Lower lobe of right lung (tissue), 2 donors: ENCODE measurements around the gene DEXI. TPM values are rescaled to one million over a fixed set of nuclear protein-coding genes. Genes with fewer than 3 reads are reported as not detected.

Source experiments
- ATAC-seq, 2 donors: fragments of 200-7000 bp; cut with Tn5 transposase; one replicate each; pipeline ENCODE4 v1.9.1; 2020 to 2022; ENCODE audit warnings: mild to moderate bottlenecking in 2 of 2, moderate library complexity in 2 of 2
- DNase-seq: peaks from one replicate; pipeline ENCODE4 v3.0.0-alpha.2; 2020
- H3K27ac ChIP-seq: fragments of 200-600 bp; one replicate; pipeline ENCODE4 v1.8.0; 2022
- H3K27me3 ChIP-seq: fragments of 200-600 bp; one replicate; pipeline ENCODE4 v1.8.0; 2022; ENCODE audit warnings: low read depth
- H3K36me3 ChIP-seq: fragments of 200-600 bp; one replicate; pipeline ENCODE4 v1.8.0; 2022; ENCODE audit warnings: mild to moderate bottlenecking
- H3K4me1 ChIP-seq: fragments of 200-600 bp; one replicate; pipeline ENCODE4 v1.8.0; 2022
- H3K4me3 ChIP-seq: fragments of 200-600 bp; one replicate; pipeline ENCODE4 v1.8.0; 2022; ENCODE audit warnings: mild to moderate bottlenecking
- H3K9me3 ChIP-seq: fragments of 200-600 bp; one replicate; pipeline ENCODE4 v1.8.0; 2022
- CTCF ChIP-seq: fragments of 200-600 bp; IDR thresholded peaks from one replicate; pipeline ENCODE4 v1.8.0; 2022; ENCODE audit warnings: antibody characterized with exemption, mild to moderate bottlenecking
- intact Hi-C: fragments of 100-400 bp; cut with DNase I; formaldehyde crosslinking; loops from one replicate; pipeline ENCODE4 v1.11.0; 2022
- total RNA-seq: library from RNA; stranded (reverse); fragmentation: NEBNext Ultra II Directional; extraction: Animal tissue kit (Norgen Biotek cat#: 25700); gene quantifications from one replicate; pipeline ENCODE4 v1.2.1, GENCODE V29; 2021
- donor health status: DM: no; HTN: yes; CAD: no; lungs with severe emphysema.

Gene DEXI
- total RNA-seq, 1 donor from 2014 or later: 29.9 TPM

- no peak for TF ChIP-seq CTCF
- H3K4me3 ChIP-seq: no peak overlapping the region
- H3K27me3 ChIP-seq: no peaks in the 10 kb centered on the region
- H3K4me1 ChIP-seq: peaks cover 22% of the 10 kb centered on the region
- ATAC-seq (no peak), DNase-seq (no peak)
- peak overlapping the region; percentile 80 for H3K27ac ChIP-seq
- peaks cover 76% of the 10 kb centered on the region for H3K36me3 ChIP-seq
- no peaks in the 10 kb centered on the region for H3K9me3 ChIP-seq
- intact Hi-C loops: no loop called here
Measured at GRCh38 chr16:10980813-10981212, 38.5 kb upstream of the DEXI start.

- Histone ChIP-seq H3K27me3 (no peaks in the 10 kb centered on the region), H3K4me1 (peaks cover 22% of the 10 kb centered on the region), H3K9me3 (no peaks in the 10 kb centered on the region), H3K36me3 (peaks cover 79% of the 10 kb centered on the region), H3K4me3 (no peak overlapping the region), H3K27ac (peak overlapping the region; percentile 80)
- TF ChIP-seq CTCF: no peak
- DNase-seq: peak; percentile 60
- peak; percentile 86 to 90 for ATAC-seq
- intact Hi-C loops: no loop called here
Measured at GRCh38 chr16:10979717-10980601, 37.7 kb upstream of the DEXI start.

GRCh38 chr16:10978871-10979446 is 36.7 kb upstream of the DEXI start:
- H3K27me3 ChIP-seq: no peaks in the 10 kb centered on the region
- intact Hi-C loops: no loop called here

GRCh38 chr16:10978124-10978523 is 35.9 kb upstream of the DEXI start:
- H3K27ac ChIP-seq: peak overlapping the region; percentile 80
- H3K27me3 ChIP-seq: no peaks in the 10 kb centered on the region
- no peak overlapping the region for H3K4me3 ChIP-seq
- no peaks in the 10 kb centered on the region for H3K9me3 ChIP-seq
- peaks cover 78% of the 10 kb centered on the region for H3K36me3 ChIP-seq
- DNase-seq (no peak), ATAC-seq (no peak)
- no peak for TF ChIP-seq CTCF
- peaks cover 22% of the 10 kb centered on the region for H3K4me1 ChIP-seq
- intact Hi-C loops: no loop called here

More at GRCh38 chr16:10978871-10979446, 36.7 kb upstream of the DEXI start:
- H3K4me1 ChIP-seq: peaks cover 22% of the 10 kb centered on the region
- ATAC-seq (peak in 1 of 2 donors; percentile 29), DNase-seq (no peak)
- no peak for TF ChIP-seq CTCF
- H3K4me3 ChIP-seq: no peak overlapping the region
- peak overlapping the region; percentile 80 for H3K27ac ChIP-seq
- no peaks in the 10 kb centered on the region for H3K9me3 ChIP-seq
- peaks cover 78% of the 10 kb centered on the region for H3K36me3 ChIP-seq

- H3K27ac ChIP-seq: no peak overlapping the region
- no peaks in the 10 kb centered on the region for H3K9me3 ChIP-seq
- peaks cover 30% of the 10 kb centered on the region for H3K4me1 ChIP-seq
- no peak overlapping the region for H3K4me3 ChIP-seq
- DNase-seq: no peak
- peaks cover 73% of the 10 kb centered on the region for H3K36me3 ChIP-seq
- no peak for TF ChIP-seq CTCF
- H3K27me3 ChIP-seq: no peaks in the 10 kb centered on the region
- ATAC-seq: no peak
- intact Hi-C loops: no loop called here
Measured at GRCh38 chr16:10976634-10977033, 34.4 kb upstream of the DEXI start.
